ENCODE measurements around the gene PBX1. TPM values are rescaled to one million over a fixed set of nuclear protein-coding genes. Genes with fewer than 3 reads are reported as not detected.

Gene PBX1
- total RNA-seq, 4 donors from 2014 or later, result 15.2 to 48.6 (median 23.5) TPM

- Histone ChIP-seq H3K27me3 (no peaks in the 10 kb centered on the region), H3K36me3 (peaks cover 0 to 34% (median 0%) of the 10 kb centered on the region in 3 donors), H3K4me1 (peaks cover 0 to 27% (median 2%) of the 10 kb centered on the region in 3 donors), H3K9me3 (no peaks in the 10 kb centered on the region), H3K27ac (no peak overlapping the region), H3K4me3 (no peak overlapping the region)
- 48 to 49% methylated on average over 3 of the region's 3 CpGs for WGBS, 2 donors
- TF ChIP-seq POLR2A (IDR thresholded peaks at IDR 0.05) (no peak), CTCF (IDR thresholded peaks at IDR 0.05) (no peak)
- DNase-seq, result no peak
- intact Hi-C loops (cut with DNase I), result no loop called here
These were observed 279.8 kb downstream of the PBX1 start for GRCh38 chr1:164838786-164839185.

- H3K36me3 ChIP-seq, result peaks cover 0 to 48% (median 0%) of the 10 kb centered on the region in 3 donors
- H3K4me1 ChIP-seq, result peaks cover 0 to 27% (median 2%) of the 10 kb centered on the region in 3 donors
- no peaks in the 10 kb centered on the region for H3K27me3 ChIP-seq
- TF ChIP-seq POLR2A (IDR thresholded peaks at IDR 0.05) (no peak), CTCF (IDR thresholded peaks at IDR 0.05) (no peak)
- no peaks in the 10 kb centered on the region for H3K9me3 ChIP-seq
- WGBS, 2 donors, result 83 to 95% methylated on average over 7 to 9 of the region's 9 CpGs
- DNase-seq, result no peak
- no peak overlapping the region for H3K27ac ChIP-seq
- H3K4me3 ChIP-seq, result no peak overlapping the region
- intact Hi-C loops (cut with DNase I), result no loop called here
These were observed 282.0 kb downstream of the PBX1 start for GRCh38 chr1:164840936-164841335.

GRCh38 chr1:164841702-164842465 lies 282.9 kb downstream of the PBX1 start:
- 77 to 84% methylated on average over 11 of the region's 14 CpGs for WGBS, 2 donors
- TF ChIP-seq POLR2A (IDR thresholded peaks at IDR 0.05), result no peak
- no peak for TF ChIP-seq CTCF (IDR thresholded peaks at IDR 0.05)
- no peak overlapping the region for H3K4me3 ChIP-seq
- intact Hi-C loops (cut with DNase I), result no loop called here
- H3K27ac ChIP-seq, result no peak overlapping the region
- peaks cover 0 to 52% (median 0%) of the 10 kb centered on the region in 3 donors for H3K36me3 ChIP-seq
- H3K27me3 ChIP-seq, result no peaks in the 10 kb centered on the region
- no peak for DNase-seq
- H3K9me3 ChIP-seq, result no peaks in the 10 kb centered on the region
- peaks cover 0 to 27% (median 2%) of the 10 kb centered on the region in 3 donors for H3K4me1 ChIP-seq

GRCh38 chr1:164842870-164843269 lies 283.9 kb downstream of the PBX1 start:
- Histone ChIP-seq H3K36me3 (peaks cover 0 to 53% (median 8%) of the 10 kb centered on the region in 3 donors), H3K4me1 (peaks cover 0 to 27% (median 2%) of the 10 kb centered on the region in 3 donors), H3K9me3 (no peaks in the 10 kb centered on the region), H3K27ac (no peak overlapping the region), H3K4me3 (no peak overlapping the region), H3K27me3 (no peaks in the 10 kb centered on the region)
- DNase-seq, result no peak
- 57 to 78% methylated on average over 10 of the region's 10 CpGs for WGBS, 2 donors
- TF ChIP-seq POLR2A (IDR thresholded peaks at IDR 0.05), result no peak
- no peak for TF ChIP-seq CTCF (IDR thresholded peaks at IDR 0.05)
- intact Hi-C loops (cut with DNase I), result no loop called here

GRCh38 chr1:164843743-164844500 lies 284.9 kb downstream of the PBX1 start:
- 88 to 97% methylated on average over 3 of the region's 3 CpGs for WGBS, 2 donors
- TF ChIP-seq POLR2A (IDR thresholded peaks at IDR 0.05) (no peak), CTCF (IDR thresholded peaks at IDR 0.05) (no peak)

More at GRCh38 chr1:164843743-164844500, 284.9 kb downstream of the PBX1 start:
- Histone ChIP-seq H3K4me1 (peaks cover 0 to 19% (median 0%) of the 10 kb centered on the region in 3 donors), H3K27me3 (no peaks in the 10 kb centered on the region), H3K27ac (no peak overlapping the region), H3K4me3 (no peak overlapping the region), H3K36me3 (peaks cover 0 to 61% (median 8%) of the 10 kb centered on the region in 3 donors), H3K9me3 (no peaks in the 10 kb centered on the region)
- DNase-seq, result no peak
- intact Hi-C loops (cut with DNase I), result no loop called here

Measured in esophagus squamous epithelium (tissue), 5 donors.